AG04449 (cell line): ENCODE results near the gene MTM1.

Experiments used
- CTCF ChIA-PET: fragments of 350-600 bp; formaldehyde crosslinking; extraction: SDS; loops from one replicate; lab custom pipeline; 2021; ENCODE audit warnings: antibody characterized with exemption; lab: Yijun Ruan, JAX
- POLR2A ChIA-PET: fragments of 400-600, 350-600 bp; formaldehyde crosslinking; extraction: SDS; loops from one replicate; lab custom pipeline; 2020; ENCODE audit warnings: antibody characterized with exemption, inconsistent platforms; lab: Yijun Ruan, JAX
- DNase-seq: peaks from one replicate; pipeline ENCODE4 v3.0.0-alpha.2; 2010; ENCODE audit warnings: low read depth, low spot score
- H3K4me3 ChIP-seq: 2 replicates; pipeline ENCODE4 v1.5.1; 2011; ENCODE audit warnings: low read depth, mild to moderate bottlenecking, control low read depth, low read length
- TF ChIP-seq, protein P1 (sequence below): IDR thresholded peaks from one replicate; pipeline ENCODE4 v1.5.1; 2011; ENCODE audit warnings: mild to moderate bottlenecking, moderate library complexity, low read length, control low read depth, inconsistent platforms; ENCODE audit not compliant: insufficient read depth; ENCODE audit errors: missing control alignments

Gene MTM1

DNA sequence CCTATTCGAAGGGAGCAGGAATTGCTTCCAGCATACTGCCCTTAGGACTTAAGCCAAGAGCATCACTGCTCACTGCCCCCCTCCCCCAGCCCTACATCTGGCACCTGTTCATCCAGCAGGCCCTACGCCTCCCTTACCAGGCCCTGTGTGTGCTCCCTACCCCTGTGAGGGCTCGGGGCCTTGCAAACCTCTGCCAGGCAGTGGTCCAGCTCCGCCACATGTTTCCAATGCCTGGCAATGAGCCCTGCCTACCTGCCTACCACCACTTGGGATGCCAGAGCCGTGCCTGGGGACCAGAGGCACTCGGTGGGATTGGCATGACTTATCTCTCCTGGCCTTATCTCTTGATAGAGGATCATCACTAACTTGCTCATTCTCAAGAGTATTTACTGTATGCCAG is 27.5 kb upstream of the MTM1 start:
- POLR2A ChIA-PET, result no interaction called here
- CTCF ChIA-PET, result no interaction called here
- no peak overlapping the region for H3K4me3 ChIP-seq
- DNase-seq, result no peak
- TF ChIP-seq, protein P1, sequence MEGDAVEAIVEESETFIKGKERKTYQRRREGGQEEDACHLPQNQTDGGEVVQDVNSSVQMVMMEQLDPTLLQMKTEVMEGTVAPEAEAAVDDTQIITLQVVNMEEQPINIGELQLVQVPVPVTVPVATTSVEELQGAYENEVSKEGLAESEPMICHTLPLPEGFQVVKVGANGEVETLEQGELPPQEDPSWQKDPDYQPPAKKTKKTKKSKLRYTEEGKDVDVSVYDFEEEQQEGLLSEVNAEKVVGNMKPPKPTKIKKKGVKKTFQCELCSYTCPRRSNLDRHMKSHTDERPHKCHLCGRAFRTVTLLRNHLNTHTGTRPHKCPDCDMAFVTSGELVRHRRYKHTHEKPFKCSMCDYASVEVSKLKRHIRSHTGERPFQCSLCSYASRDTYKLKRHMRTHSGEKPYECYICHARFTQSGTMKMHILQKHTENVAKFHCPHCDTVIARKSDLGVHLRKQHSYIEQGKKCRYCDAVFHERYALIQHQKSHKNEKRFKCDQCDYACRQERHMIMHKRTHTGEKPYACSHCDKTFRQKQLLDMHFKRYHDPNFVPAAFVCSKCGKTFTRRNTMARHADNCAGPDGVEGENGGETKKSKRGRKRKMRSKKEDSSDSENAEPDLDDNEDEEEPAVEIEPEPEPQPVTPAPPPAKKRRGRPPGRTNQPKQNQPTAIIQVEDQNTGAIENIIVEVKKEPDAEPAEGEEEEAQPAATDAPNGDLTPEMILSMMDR, result no peak

DNA sequence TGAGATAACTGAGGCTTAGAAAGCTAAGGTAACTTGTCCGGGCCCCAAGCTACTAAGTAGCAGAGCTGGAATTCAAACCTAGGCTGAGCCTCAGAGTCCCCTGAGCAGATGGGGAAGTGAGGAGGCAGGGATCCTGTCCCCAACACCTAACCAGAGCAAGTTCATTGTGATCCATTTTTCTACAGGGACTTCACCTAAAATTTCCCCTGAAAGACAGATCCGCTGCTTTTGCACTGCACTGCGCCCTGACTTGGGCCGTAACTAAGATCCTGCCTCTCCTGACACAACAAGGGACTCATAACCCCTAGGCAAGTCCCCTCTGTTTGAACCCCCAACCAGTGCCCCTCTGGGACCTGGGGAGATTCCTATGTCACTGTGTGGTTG is 25.6 kb upstream of the MTM1 start:
- H3K4me3 ChIP-seq, result no peak overlapping the region
- TF ChIP-seq, protein P1, result no peak
- POLR2A ChIA-PET, result no interaction called here

DNA sequence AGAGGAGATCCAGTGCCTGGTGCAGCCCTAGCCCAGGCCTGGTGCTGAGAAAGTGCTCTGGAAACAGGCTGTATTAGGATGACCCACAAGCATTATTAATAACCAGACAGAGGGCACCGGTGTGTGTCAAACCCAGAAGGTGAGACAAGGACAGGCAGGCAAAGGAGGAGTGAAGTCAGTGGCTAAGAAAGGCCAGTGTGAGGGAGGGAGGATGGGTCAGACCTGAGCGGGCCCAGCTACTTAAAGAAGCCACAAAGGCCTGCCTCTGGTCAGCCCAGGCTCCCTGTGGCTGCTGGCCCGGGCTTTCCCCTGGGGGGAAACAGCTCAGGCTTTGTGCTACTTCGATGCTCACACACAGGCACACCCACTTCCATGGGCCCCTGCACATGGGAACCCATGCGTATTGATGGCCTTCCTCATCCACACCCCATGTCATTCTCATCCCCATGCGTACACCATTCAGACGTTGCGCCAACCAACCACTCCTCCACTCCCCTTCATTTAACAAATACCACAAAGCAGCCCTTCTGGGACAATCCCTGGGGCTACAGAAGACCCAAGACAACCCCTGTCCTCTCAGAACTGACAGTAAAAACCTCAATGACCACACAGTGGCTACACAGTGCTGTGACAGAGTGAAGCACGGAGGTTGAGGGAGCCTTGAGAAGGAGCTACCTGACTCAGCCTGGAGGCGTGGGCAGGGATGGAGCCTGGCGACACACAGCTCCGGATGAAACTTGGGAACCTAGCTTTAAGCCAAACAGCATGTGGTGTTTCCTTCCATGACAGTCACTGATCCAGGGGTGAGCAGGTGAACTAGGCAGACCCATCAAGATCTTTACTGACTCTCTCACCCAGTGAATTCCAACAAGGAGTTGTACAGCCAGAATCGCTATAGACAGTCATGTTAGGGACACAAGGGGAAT is 24.9 kb upstream of the MTM1 start:
- CTCF ChIA-PET, result interaction anchor here (1.3 to 2.0 kb wide), 3 partner anchors 9 to 172 kb away, joined by 3 to 5 read pairs (median 4); no protein-coding TSS in a partner anchor
- DNase-seq, result no peak
- TF ChIP-seq, protein P1, result no peak
- H3K4me3 ChIP-seq, result no peak overlapping the region
- POLR2A ChIA-PET, result no interaction called here

More for the DNA sequence above, 25.6 kb upstream of the MTM1 start:
- DNase-seq, result no peak
- CTCF ChIA-PET, result interaction anchor here (1.3 kb wide), 1 partner anchor 172 kb away, joined by 4 read pairs; no protein-coding TSS in a partner anchor

DNA sequence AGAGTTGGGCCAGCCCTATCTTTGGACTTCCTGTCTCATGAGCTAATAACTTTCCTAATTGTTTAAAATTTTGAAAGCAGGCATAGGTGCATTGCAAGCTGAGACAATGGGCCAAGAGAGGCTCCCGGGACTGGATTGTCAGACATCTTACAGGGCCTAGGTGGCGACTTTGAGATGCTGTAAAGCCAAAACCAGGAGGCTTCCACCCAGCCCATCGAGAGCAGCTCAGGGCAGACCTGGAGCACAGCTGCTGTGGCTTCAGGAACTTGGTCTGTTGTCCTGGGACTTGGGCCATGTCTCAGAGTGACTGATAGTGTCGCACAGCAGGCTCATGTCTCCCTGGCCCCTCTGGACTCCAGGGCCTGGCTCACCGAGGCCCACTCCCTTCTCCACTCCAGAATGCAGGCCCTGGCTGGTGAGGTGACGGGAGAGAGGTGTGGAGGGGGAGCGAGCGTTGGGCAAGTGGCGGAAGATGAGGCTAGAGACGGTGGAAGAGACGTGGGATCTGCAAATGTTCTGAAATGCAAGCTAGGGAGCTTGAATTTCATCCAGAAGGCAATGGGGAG is 24.1 kb upstream of the MTM1 start:
- TF ChIP-seq, protein P1, result no peak
- H3K4me3 ChIP-seq, result no peak overlapping the region
- DNase-seq, result no peak
- ChIA-PET CTCF (interaction anchor here (1.3 to 2.0 kb wide), 4 partner anchors 9 to 171 kb away, joined by 3 to 5 read pairs (median 4); no protein-coding TSS in a partner anchor), POLR2A (no interaction called here)

DNA sequence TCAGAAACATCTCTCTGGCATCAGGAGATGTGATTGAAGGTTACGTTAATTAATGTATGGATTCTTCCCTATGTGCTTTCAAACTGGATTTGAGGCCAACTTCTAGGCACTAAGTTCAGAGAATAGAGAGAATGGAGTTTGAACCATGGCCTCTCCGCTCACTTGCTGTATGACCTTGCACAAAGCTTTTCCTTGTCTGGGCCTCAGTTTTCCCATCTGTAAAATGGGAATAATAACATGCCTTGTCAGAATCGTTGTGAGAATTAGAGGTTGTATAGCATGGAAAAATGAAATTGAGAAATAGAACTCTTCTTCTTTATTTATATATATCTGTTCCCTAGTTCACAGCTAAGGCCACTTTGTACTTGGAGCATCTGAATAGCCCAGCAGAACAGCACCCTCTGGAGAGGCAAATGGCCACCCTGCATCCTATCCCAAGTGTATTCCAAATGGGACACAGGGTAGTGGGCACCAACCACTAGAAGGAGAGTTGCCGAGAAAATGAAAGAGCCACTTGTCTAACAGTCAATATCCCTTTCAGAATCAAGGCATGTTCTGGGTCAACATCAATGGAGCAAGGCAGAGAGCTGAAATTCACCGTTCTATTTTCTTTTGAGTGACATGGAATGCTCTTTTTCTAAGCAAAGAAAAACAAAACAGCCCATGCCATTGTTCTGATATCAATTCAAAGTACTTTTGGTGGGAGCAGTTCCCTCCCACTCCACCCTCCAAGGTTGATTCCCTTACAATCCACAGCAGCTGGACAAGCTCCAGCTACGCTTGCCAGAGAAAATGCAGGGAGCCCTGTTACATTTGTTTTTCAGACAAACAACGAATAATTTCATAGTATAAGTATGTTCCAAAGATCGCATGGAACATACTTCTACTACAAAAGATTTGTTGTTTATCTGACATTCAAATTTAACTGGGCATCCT is 23.3 kb upstream of the MTM1 start:
- no peak overlapping the region for H3K4me3 ChIP-seq
- CTCF ChIA-PET, result interaction anchor here (1.5 to 2.0 kb wide), 3 partner anchors 10 to 171 kb away, joined by 3 to 5 read pairs (median 5); no protein-coding TSS in a partner anchor
- TF ChIP-seq, protein P1, result no peak
- POLR2A ChIA-PET, result no interaction called here
- no peak for DNase-seq
